A204.1 (cell line): ENCODE results near the gene ESYT1.
"Not testable (repeated sequence)": the region's sequence is repeated elsewhere in the genome, so short reads cannot be mapped to it uniquely, and the experiment has no call there.

ENCODE experiments used
- FAIRE-seq: peaks from 2 replicates; lab custom pipeline; 2012; peaks lifted over from hg19 to GRCh38; lab: Jason Lieb, UNC

The ESYT1 gene

DNA sequence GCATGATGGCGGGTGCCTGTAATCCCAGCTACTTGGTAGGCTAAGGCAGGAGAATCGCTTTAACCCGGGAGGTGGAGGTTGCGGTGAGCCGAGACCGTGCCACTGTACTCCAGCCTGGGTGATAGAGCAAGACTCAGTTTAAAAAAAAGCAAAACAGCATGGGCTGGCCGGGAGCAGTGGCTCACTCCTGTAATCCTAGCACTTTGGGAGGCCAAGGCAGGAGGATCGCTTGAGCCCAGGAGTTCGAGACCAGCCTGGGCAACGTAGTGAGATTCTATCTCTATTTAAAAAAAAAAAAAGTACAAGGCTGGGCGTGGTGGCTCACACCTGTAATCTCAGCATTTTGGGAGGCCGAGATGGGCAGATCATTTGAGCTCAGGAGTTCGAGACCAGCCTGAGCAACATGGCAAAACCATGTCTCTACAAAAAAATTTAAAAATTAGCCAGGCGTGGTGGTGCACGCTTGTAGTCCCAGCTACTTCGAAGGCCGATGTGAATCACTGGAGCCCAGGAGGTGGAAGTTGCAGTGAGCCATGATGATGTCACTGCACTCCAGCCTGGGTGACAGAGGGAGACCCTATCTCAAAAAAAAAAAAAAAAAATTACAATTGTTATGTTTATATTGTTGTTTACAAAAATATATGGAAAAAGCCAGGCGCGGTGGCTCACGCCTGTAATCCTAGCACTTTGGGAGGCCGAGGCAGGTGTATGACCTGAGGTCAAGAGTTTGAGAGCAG lies 28.6 kb downstream of the ESYT1 start:
- not testable (repeated sequence) for FAIRE-seq

DNA sequence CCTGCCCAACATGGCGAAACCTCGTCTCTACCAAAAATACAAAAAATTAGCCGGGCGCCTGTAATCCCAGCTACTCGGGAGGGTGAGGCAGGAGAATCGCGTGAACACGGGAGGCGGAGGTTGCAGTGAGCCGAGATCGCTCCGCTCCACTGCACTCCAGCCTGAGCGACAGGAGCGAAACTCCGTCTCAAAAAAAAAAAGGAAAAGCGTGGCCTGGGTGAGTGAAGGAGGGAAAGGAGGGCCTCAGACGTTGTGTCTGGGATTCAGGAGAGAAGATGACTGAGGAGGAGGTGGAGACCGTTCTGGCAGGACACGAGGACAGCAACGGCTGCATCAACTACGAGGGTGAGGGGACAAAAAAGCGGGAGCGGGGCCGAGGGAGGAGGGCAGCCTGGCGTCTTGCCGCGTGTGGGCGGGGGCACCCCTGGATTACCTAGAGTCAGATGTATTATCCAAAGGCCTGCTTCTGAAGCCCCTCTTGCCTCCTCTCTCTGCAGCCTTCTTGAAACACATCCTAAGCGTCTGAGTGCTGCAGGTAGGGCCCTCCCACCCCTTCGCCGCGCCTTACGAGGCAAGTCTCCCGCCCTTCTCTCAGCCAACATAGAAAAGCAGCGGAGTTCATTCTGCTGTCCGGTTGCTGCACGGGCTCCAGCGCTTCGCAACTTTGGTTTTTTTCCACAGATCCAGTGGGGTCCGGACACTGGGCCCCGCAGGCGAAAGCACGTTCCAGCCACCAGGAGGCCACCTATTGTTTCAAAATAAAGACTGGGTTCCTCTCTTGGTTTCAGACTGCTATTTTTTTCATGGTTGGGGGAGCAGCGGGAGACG lies 29.3 kb downstream of the ESYT1 start:
- no peak for FAIRE-seq

DNA sequence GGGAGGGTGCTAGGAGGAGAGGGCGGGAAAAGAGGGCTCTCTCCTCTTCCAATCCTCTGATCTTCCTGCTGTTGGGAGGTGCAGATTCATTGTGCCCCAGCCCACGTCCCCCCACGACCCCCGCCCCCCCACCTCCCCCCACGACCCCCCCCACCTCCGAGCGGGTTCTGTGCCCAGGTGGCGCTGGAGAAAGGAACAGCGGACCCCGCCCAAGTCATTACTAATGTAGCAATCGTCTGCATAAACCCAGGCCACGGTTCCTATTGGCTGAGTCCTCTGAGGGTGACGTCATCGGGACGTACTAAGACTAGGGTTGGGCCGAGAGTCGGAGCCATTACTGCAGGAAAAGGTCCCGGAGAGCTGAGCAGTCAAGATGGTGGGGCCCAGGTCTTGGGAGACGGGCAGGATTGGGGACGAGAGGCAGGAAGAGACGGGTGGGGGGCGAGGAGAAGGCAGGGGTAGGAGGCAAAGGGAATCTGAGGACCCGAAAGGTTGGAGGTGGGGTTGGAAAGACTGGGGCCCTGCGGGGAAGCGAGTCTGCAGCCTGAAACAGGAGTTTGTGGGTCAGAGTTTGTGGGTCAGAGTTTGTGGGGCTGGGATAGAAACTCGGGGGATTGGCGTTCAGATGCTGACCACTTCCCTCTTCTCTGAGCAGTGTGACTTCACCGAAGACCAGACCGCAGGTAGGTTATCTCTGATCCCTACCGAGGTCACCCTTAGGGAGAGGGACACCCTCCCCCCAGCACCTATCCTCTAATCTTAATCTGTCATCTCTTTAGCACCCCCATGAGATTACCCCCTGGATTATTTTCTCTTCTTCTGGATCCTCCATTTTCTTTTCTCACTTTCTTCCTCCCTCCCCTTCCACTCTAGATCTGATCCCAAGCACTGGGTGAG lies 30.2 kb downstream of the ESYT1 start, which contains the start of gene MYL6:
Gene MYL6 (plus strand): TSS at position 331 of the 897 bp plus-strand sequence. CDS start 43 bp downstream, at position 374.
- FAIRE-seq, result peak; percentile 46

DNA sequence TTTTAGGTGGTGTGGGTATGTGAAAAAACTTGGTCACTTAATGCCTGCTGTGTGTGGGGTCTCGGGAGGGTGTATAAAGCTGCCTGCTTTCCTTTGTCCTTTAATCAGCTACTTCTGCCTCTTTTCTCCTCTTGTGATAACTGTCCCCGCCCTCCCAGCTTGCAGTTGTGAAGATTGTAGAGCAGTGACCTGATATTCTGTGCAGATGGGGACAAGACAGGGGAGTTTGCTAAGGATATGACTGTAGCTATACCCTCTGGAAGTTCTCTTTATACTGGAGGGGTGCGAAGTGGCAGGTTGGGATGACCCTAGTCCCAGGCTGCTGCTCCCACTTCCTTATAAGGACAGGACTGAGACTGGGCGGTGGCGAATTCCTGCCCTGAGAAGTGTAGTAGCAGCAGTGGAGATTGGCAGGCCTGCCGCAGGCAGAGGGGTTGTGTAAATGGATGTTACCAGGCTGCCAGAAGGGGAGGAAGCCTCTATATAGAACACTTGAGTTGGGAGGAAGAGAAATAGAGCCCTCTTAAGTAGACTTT lies 30.9 kb downstream of the ESYT1 start:
- FAIRE-seq, result no peak

DNA sequence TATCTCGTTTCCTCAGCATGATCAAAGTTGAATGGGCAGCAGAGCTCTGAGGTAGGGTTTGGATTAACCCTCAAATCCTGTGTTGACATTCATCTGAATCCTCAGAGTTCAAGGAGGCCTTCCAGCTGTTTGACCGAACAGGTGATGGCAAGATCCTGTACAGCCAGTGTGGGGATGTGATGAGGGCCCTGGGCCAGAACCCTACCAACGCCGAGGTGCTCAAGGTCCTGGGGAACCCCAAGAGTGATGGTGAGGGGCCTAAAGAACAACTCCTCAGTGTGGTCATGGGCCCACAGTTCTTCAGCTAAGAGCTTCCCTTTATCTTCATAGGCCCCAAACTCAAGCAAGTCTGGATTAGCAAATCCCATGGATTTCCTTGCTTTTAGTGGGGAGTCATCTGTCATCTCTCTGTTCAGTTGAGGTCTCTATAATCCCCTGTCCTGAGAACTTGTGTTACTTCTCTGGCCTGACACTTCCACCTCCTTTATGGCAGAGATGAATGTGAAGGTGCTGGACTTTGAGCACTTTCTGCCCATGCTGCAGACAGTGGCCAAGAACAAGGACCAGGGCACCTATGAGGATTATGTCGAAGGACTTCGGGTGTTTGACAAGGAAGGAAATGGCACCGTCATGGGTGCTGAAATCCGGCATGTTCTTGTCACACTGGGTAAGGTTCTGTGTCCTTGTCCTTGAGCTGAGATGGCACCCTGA lies 31.6 kb downstream of the ESYT1 start:
- no peak for FAIRE-seq

DNA sequence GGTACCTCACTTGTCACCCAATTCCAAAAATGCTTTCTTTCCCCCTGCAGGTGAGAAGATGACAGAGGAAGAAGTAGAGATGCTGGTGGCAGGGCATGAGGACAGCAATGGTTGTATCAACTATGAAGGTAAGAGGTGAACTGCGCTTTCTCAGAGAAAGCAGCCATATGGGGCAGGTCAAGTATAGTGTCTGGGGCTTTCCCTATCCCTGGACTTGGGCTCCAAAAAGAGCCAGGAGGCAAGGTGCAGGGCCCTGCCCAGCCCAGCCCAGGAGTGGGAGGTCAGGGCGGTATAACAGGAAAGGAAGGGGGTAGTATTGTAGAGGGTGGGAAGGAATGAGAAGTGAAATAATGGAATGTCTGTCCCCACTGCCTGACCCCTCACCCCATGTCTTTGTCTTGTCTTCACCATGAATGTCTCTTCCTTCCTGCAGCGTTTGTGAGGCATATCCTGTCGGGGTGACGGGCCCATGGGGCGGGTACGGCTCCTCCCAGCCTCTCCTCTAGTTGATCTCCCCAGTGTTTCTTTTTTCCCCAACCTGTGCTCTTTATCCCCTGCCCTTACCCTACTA lies 32.2 kb downstream of the ESYT1 start:
- no peak for FAIRE-seq

DNA sequence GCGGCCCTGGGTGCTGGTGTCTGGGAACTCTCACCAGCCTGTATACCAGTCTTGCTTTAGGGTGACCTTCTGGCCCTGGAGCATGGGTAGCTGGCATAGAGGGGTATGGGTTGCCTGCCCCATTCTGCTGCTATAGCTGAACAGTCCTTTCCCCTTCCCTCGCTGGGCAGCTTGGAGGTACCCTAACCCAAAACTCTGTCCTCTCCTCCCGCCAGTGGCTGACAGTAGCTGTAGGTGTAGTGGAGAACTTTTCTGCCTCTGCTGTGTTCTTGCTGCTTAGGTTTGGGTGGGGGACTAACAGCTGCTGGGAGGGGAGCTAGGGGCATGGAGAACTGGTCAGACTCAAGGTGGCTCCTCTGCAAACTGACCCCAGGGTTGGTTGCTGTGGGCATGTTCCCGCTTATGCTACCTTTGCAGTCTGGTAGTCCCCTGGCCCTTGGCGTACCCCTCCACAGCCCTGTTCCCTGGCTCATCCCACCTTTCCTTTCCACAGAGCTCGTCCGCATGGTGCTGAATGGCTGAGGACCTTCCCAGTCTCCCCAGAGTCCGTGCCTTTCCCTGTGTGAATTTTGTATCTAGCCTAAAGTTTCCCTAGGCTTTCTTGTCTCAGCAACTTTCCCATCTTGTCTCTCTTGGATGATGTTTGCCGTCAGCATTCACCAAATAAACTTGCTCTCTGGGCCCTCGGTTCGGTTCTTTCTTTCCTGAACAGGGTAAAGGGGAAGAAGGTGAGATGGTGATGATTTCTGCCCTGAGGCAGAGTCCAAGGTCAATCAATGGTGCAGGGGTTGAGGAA lies 33.0 kb downstream of the ESYT1 start:
- FAIRE-seq, result no peak

DNA sequence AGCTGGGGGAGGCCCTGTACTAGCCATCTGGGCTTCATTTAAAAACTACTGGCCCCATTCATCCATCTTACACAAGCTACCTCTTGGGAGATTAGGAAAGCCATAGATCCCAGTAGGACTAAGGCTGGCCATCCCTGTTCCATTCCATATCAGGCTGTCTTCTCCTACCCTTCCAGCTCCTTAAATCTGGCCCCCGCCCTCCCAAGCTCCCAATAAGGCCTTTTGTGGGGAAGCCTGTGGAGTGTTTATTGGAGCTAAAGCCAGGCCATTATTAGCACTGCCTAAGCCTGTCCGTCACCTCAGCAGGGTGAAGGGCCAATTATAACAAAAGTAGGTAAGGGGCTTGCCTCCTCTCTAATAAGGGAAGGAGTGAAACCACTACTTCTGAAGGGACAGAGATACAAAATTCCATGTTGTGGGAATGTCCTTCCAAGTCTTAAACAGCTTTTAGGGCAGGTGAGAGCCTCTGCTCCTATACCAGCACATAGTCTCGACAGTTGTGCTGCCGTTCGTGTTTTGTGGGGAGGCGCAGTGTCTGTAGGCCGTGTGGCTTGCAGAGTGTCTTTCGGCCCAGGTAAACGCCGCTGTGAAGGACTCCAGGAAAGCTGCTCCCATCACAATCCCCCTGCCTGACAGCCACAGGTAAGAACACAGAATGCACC lies 33.8 kb downstream of the ESYT1 start:
- no peak for FAIRE-seq

DNA sequence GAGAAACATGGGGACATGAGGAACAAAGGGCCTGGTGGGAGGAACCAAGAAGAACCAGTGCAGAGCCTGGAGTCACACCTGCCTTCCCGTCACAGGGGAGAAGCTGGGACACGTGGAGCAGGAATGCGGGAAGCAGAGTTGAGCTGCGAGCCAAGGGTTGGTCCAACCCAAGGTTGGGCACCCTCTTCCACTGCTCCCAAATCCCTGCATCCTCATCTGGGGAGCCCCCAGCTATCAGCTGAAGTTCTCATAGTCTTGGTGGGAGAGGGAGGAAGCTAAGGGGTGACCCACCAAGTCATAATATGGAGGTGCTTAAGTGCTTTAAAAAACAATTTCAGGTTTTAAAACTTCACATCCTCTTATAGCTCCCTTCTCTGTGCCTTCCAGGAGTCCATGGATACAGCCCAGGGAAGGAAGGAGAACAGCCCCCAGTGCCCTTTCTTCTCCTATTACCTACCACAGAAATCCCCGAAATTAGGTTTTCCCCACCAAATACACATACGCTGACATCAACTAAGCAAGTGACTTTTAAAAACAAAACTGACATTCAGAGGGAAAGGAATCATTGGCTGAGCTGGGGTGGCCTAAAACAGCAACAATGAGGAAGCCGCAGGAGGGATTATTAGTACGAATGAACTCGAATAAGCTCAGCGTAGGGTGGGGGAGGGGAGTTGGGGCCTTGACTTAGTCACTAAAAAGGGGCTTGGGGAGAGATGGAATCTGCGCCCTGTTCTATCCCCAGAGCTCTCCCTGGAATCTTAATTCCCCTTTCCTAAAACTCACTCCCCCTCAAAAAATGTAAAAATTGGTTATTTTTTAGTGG lies 34.6 kb downstream of the ESYT1 start:
- no peak for FAIRE-seq

DNA sequence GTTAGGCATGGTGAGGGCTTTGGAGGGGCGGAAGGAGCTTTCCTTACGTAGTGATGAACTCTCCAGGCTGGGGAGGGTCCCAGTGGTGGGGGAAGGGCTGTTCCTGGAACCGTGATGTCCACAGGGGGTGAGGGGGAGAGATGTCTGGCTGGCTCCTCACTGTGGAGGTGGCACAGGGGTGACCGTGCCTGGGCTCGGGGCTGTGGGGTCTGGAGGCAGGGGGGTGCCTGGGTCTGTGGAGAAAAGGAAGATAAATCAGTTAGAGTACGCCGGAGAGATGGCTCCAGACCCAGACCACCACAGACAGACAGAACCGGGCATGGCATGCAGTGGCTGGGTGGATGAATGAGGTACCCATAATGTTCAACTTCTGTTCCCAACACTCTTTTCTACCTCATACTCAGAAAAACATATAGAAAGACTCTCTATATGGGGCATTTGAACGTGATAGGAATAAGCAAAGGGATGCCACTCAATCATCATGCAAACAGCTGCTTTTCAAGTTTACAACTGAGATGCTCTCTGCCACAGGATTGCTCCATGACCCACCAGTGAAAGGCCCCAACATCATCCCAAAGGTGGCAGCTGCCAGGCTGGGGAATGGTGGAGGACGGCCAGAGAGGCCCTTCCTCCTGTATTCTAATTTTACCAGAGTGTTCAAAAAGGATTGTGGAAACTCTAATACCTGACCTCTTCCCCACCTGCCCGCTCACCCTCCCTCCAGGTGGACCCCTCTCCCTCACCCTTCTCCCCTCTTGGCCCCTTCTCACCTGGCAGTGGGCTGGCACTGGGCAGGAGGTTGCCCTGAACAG lies 35.7 kb downstream of the ESYT1 start:
- no peak for FAIRE-seq

DNA sequence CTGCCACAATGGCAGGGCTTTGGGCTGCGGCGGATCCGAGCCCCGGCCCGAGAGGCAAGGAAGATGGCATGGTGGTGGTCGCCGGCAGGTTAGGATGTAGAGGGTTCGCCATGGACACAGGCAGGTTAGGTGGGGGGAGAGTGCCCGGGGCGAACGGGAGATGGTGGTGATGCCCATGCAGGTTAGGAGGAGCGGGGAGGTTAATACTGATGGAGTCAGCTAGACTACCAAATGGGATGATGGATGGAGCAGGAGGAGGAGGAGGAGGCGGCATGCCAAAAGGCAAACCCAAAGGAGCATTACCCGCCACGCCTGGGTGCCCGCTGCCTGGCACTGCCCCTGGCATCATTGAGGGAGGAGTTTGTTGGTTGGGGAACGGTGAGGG lies 36.3 kb downstream of the ESYT1 start:
- FAIRE-seq, result no peak

DNA sequence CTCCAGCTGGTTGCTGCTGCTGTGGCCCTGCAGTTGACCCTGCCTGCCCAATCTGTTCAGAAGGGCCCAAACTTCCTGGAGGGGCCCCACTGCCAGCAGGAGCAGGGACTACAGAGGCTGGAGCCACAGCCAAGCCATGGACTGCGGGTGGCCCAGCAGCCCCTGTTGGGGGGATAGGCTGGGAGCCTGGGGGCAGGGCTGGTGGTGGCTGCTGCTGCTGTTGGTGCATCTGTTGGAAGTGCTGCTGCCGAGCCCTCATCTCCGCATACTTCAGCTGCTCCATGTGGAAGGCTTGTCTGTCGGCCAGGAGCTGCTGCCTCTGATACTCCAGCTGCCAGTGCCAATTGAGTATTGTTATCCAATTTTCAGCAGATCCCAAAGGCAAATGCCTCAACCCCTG lies 37.3 kb downstream of the ESYT1 start:
- no peak for FAIRE-seq

DNA sequence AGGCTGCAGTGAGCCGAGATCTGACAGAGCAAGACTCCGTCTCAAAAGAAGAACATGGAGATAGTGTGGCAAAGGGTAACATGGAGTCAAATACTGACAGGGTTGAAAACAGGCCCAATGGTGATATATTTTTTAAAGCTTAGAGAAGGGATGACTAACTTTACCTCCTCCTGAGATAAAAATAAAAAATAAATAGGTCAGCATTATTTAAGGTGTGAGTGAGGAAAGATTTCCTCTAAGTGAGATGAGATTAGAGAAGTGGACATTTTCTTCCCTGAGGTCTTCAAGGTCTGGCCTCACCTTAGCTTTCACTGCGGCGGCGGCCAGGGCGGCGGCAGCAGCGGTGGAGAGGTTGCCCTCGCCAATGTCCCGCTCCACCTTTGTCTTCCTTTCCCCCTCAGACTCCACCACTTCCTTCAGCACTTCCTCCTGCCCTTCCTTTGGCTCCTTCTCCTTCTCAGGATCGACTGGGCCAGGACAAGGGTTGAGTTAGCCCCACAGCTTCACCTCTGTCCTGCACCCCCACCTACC lies 41.2 kb downstream of the ESYT1 start:
- no peak for FAIRE-seq

DNA sequence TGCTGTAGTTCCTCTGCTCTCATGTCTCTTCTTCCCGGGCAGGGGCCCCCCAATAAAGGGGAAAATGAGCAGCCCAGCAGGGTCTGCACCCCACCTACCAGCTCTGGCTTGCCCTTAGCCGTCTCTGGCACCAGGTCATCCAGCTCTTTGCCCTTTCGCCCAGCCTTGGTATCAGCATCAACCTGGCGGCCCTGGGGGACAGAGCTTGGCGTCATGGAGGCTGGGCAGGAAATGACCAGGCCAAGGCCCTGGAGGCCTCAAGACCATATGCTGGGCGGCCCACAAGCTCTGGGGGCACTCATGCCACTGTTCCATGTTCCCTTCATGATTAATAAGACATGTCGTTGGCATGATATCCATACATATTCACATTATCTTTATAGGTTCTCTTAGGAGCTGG lies 44.8 kb downstream of the ESYT1 start:
- FAIRE-seq, result no peak

DNA sequence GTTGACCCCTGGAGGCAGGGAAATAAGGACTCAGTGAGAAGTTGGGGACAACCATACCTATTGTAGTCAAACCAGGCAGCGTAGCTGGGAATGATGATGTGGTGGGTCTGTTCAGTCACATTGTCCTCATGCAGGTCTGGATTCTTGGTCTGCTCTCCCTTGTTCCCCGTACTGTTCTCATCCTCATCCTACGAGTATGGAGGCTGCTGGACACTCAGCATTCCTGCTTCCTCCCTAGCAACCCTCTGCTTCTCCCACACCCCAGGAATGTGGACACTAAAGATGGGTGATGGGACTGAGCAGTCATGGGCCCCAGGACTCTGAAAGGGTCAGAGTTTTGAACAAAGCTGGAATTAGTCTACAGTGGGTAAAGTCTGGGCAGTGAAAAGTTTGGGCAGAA lies 50.3 kb downstream of the ESYT1 start:
- no peak for FAIRE-seq

DNA sequence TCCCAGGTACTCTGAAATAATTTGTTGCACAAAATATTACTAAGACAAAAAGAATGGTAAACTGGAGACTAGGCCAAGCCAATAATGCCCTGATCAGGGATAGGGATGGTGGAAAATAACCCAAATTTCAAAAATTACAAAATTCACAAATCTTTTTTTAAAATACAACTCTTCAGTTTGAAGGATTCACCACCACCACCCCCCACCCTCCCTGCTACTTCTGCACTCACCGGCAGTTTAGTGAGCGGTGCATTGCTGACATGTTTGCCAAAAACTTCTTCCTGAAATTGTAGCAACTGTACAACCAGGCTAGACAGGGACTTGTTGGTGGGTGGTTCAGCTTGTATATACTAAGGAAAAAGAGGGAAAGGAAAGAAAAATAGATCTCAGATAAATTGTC lies 58.9 kb downstream of the ESYT1 start:
- FAIRE-seq, result no peak

DNA sequence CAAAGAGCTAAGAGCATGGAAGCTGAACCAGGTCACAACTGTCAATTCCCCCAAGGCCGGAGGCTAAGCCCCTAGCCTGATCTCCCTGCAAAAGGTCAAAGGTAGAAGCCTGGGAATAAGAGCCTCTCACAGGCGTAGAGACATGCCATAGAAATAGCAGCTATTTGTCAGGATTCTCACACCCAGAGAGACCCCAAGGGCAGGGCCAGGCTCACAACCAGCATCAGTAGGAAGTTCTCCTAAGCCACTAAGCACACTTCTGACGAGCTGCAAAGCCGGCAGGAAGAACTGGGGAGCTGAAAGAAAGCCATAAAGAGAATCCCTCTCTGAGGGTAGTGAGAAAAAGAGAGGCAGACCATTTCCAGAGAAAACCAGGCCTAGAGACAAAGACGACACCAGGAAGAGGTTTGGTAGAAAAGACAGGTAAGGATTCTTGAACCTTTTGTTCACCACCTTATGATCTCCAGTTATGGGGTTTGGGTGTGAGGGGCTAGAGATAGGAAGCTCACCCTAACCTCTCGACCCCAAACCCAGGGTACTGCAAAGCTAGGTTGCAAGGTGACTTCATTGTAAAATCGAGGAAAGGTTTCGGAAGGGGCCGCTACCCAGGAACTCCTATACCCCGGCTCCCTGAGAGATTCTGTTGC lies 60.2 kb downstream of the ESYT1 start:
- FAIRE-seq, result no peak

DNA sequence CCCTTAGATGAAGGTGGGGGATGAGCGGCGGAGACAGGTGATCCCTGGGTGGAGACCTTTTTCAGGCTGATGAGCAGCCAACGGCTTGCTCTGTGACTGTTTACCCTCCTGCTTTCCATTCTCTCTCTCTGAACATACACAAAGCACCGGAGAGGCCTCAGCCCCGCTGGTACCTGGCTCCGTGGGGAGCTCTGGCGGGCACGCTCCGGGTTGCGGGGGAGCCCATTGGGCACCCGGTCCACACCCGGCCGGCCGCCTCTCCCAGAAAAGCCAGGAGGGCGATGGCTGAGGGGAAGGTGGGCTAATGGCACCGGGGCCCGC lies 60.7 kb downstream of the ESYT1 start:
- no peak for FAIRE-seq
